Astrocyte of the cerebellum (primary cell): ENCODE results near the gene PGAM5.
"Not testable (repeated sequence)": the region's sequence is repeated elsewhere in the genome, so short reads cannot be mapped to it uniquely, and the experiment has no call there.

Source experiments
- DNase-seq: peaks from one replicate; pipeline ENCODE4 v3.0.0-alpha.2; 2011; ENCODE audit warnings: low read depth
- H3K4me3 ChIP-seq: 2 replicates; pipeline ENCODE4 v1.5.1; 2011; ENCODE audit warnings: mild to moderate bottlenecking, low read depth, low read length, moderate library complexity
- CTCF ChIP-seq: IDR thresholded peaks from 2 replicates; pipeline ENCODE4 v1.5.1; 2012; ENCODE audit warnings: low read length, low read depth, moderate library complexity, mild to moderate bottlenecking; ENCODE audit errors: missing control alignments
- in situ Hi-C: cut with HindIII; loops from 2 replicates; pipeline ENCODE4 v1.10.0; 2017; ENCODE audit warnings: low sequenced_read_pairs

The PGAM5 gene

GRCh38 chr12:132754160-132754932, 43.7 kb downstream of the PGAM5 start:
- in situ Hi-C loops = no loop called here
- no peak overlapping the region for H3K4me3 ChIP-seq
- no peak for DNase-seq
- TF ChIP-seq CTCF = no peak

GRCh38 chr12:132758825-132759224, 48.2 kb downstream of the PGAM5 start:
- H3K4me3 ChIP-seq, DNase-seq, in situ Hi-C loops: not testable (repeated sequence)

GRCh38 chr12:132759359-132759758, 48.7 kb downstream of the PGAM5 start:
- H3K4me3 ChIP-seq = peak overlapping the region; percentile 9
- TF ChIP-seq CTCF = no peak
- in situ Hi-C loops = no loop called here
- DNase-seq = no peak

GRCh38 chr12:132761032-132761920, 50.6 kb downstream of the PGAM5 start, which contains the start of gene ANKLE2:
Gene ANKLE2, minus strand, starts transcription at chr12:132761832. Its CDS starts 34 bp downstream, at chr12:132761798.
- no peak for TF ChIP-seq CTCF
- in situ Hi-C loops = no loop called here
- DNase-seq = no peak
- peak within 1 kb of the TSS; percentile 87 for H3K4me3 ChIP-seq

- TF ChIP-seq CTCF = no peak
- in situ Hi-C loops = no loop called here
- H3K4me3 ChIP-seq = peak overlapping the region; percentile 65
- peak; percentile 77 for DNase-seq
Measured at GRCh38 chr12:132761921-132762583, 51.4 kb downstream of the PGAM5 start.

GRCh38 chr12:132764231-132764630, 53.6 kb downstream of the PGAM5 start:
- H3K4me3 ChIP-seq = no peak overlapping the region
- no peak for TF ChIP-seq CTCF
- in situ Hi-C loops = no loop called here
- no peak for DNase-seq
